HCEC 1CT (cell line): ENCODE results near the gene PXDN.
"Not testable (repeated sequence)": the region's sequence is repeated elsewhere in the genome, so short reads cannot be mapped to it uniquely, and the experiment has no call there.

Source experiments
- DNase-seq: peaks from one replicate; pipeline ENCODE4 v3.0.0-alpha.2; 2017

Gene PXDN

GRCh38 chr2:1679065-1679464 lies 65.2 kb downstream of the PXDN start:
- DNase-seq, result not testable (repeated sequence)

GRCh38 chr2:1678609-1679008 lies 65.7 kb downstream of the PXDN start:
- no peak for DNase-seq

DNA sequence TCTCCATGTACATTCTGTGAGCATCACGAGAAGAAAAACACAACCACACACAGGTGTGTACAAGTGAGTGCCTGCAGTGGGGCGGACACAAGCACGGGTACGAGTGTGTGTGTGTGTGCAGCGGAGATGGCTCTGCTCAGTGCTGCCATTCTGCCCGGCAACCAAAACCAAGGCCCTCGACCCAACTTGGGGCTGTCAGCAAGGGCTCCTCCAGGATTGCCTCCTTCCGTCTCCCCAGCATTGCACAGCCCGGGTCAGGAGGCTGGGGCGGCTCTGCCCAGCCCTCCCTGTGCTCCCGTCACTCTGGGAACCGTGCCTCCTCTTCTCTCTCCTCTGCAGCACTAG lies 66.5 kb downstream of the PXDN start:
- DNase-seq, result no peak

GRCh38 chr2:1676913-1677820 lies 67.1 kb downstream of the PXDN start:
- no peak for DNase-seq

GRCh38 chr2:1676091-1676912 lies 68.0 kb downstream of the PXDN start:
- no peak for DNase-seq

DNA sequence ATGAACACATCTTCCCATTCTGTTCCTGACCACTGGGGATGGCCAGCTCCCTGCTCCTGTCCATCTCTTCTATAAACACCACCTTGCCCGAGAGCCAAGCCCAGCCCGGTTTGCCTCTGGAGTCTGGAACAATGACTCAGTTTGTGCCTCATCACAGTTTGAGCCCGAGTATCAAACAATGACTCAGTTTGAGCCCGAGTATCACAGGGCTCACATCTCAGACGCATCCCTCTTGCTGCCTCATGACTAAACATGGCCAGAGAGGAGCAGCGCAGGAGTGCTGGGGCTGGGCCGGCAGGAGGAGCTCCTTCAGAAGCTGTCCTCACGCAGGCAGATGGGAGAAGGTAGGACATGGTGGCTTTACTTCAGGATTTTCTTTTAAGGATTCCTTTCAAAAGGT lies 68.7 kb downstream of the PXDN start:
- peak; percentile 96 for DNase-seq

DNA sequence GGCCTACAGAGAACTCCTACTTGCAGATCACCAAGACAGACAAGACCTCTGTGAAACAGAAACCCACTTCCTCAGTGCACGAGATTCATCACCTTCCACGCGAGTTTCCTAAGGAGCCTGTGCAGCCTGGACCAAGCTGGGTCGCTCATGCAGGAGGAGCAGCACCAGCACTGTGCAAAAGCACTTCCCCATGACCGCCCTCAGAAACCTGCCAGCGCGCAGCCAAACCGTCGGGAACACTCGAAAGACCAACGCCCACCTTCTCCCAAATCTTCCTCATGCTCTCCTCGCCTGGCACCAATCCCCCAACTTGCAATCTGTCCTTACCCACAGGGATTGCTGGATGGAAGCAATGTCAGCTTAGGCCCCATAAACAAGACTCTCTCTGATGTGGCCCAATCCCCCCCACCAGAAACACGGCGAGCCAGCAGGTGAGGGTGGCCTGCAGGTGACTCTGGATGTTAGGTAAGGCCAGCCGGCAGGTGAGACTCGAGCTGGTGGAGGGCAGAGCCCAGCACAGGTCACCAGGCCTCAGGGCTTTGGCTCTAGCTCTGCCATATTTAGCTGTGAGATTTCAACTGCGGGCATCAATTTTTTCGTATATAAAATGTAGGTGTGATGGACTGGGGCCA lies 69.4 kb downstream of the PXDN start:
- DNase-seq, result no peak

DNA sequence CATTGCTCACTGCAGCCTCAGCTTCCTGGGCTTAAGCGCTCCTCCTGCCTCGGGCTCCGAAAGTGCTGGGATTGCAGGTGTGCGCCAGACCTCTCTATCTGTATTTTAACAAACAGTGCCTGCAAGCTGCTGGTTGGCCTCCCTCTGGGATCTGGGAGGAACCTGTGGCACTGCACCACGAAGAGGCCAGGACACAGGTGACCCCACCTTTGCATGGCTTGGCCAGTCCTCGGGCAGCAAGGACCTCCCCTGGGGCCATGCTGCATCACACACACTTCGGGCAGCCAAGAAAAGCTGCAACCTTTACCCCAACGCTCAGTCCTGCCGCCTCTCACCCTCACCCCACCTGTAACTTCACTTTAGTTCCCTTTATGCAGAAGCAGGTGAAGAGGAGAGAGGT lies 70.0 kb downstream of the PXDN start:
- DNase-seq, result no peak

DNA sequence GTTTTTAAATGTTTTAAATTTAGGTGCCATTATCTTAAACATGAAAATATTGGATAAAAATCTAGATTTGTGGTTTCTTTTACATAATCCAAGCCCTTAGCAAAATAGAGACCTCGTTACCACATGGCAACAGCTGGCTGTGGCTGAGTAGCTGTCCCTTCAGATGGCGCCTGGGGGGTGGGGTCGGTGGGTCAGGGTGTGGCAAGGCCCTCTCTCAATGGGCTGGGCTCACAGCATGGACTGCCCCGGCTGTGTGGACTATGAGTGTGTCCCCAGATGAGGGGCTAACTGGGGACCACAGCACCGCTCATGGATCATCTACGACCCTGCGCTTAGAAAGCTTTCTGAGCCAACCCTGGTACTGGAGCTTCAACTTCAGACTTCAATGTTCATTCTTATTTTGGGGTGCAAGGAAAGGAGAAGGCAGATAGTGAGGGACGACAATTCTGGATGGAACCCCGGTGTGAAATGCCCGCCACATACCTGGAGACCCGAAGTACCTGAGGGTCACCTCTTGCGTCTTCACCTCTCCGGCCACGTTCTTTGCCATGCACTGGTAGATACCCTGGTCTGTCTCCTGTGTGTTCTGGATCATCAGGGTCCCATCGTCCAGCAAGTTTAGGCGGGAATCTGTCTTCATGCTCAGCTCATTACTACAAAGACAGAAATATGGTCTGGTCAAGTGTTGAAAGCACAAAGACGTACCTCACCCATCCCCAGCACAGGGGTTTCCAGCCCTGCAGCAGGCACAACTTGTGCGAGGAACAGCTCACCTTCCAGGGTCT lies 71.0 kb downstream of the PXDN start:
- DNase-seq, result no peak

DNA sequence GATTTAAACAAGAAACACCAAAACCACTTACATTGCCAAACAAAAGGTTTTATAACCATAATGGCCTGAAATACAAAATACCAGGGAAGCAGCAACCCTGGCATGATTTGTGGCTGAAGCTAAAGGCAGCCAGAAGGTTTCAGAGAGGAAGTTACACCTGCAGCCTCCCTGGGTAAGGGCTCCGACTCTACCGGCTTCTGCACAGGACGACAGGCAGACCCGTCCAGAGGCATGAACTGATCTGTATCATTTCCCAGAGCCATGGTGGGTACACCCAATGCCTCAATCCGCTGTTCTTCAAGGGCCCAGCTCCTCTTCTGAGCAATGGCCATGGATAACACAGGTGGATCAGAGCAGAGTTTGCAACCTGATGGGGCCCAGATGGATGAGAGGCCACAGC lies 71.6 kb downstream of the PXDN start:
- no peak for DNase-seq

DNA sequence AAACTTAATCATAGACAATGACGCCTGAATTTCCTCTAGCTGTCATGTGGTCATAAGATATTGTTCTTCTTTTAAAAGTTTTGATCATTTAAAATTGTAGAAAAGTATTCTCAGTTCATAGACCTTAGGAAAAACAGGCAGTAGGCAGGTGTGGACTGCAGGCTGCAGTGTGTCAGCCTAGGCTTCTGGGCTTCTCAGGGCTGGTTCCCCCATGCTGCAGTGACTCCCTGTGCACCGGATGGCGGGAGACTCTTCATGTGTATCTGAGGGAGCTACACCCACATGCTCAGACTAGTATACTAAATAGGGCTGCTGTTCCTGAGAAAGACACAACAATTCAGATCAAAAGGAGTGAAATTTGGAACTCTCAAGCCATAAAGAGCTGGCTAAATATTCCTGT lies 72.4 kb downstream of the PXDN start:
- DNase-seq, result no peak

DNA sequence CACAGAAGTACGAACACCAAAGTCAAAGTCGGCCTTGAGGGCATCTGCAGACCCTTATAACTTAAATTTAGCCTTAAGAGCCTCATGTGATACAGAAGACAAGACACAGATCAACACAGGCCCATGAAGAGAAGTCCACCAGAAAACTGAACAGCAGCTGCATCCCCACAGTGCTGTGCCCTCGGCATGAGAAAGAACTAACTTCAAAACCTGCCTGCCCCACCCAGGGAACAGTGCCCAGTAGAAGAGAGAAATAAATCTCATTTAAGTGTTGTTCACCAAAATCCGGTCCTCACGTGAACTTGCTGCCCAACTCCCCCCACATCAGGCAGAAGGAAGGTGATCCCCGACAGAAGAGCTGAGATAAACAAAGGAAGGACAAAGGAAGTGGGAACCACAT lies 73.7 kb downstream of the PXDN start:
- no peak for DNase-seq

DNA sequence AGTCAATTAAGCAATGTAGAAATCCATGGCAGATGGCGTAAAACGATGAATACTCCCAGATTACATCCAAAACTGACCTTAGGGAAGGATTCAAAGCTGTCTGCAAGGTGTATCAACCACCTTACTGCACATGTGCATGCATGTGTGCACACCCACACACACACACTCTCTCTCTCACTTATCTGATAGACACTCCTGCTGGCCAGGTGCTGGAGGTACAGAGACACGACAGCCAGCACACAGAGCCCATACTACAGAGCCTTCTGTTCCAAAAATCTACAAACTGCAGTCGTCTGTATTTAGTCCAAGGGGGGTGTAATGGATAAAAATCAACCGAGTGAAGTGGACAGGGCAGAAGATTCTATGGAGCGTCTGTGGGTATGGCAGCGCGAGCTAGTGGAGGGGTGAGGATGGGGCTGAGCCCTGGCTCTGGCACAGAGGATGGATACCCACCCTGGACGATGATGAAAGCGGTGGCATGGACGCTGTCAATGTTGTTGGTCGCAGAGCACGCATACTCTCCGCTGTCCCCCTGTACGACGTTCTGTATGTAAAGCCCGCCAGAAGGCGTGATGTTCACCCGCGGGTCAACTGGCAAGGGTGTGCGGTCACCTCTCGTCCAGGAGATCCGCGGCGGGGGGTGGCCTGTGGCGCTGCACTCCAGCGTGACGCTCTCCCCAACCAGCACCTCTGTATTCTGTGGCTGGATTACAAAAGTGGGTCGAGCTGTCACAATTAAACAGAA lies 78.4 kb downstream of the PXDN start:
- no peak for DNase-seq

- DNase-seq, result no peak
Observed at GRCh38 chr2:1664698-1665097, 79.6 kb downstream of the PXDN start.

GRCh38 chr2:1664076-1664605 lies 80.2 kb downstream of the PXDN start:
- no peak for DNase-seq

- no peak for DNase-seq
Observed at GRCh38 chr2:1663621-1664020, 80.7 kb downstream of the PXDN start.

DNA sequence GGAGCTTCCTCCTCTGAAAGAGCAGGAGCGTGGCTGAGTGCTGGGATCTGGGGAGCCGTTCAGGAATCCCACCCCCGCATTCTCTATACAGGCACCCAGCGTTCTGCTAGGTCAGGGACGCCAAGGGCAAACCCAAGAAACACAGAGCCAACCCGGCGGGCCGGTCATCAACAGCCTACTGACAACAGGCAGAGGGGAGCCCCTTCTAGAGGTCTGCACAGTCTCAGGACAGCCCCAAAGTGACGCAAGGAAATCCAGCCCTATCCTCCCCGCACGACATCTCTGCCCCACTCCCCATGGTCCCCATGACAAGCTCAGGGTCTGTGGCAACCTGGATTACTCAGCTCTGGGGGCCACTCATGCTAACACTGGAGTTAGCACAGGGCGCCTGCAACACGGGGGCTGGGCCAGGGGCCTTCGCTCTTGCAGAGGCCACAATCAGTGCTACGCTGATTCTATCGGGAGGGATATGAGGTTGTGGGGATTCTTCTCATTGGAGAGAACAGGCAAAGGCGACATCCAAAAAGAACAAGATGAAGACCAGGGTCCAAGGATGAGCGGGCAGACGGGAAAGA lies 81.6 kb downstream of the PXDN start:
- no peak for DNase-seq

- no peak for DNase-seq
Observed at GRCh38 chr2:1661891-1662605, 82.3 kb downstream of the PXDN start.

- DNase-seq, result no peak
Observed at GRCh38 chr2:1660656-1661640, 83.4 kb downstream of the PXDN start.
